K562 (cell line): Measurements from ENCODE around the gene BOD1L2. TPM values are rescaled to one million over a fixed set of nuclear protein-coding genes. Genes with fewer than 3 reads are reported as not detected.

Experiments used
- ATAC-seq: fragments of 200-7000 bp; cut with Tn5 transposase; 3 replicates; pipeline ENCODE4 v1.9.1; 2020; ENCODE audit warnings: moderate library complexity
- BruUV-seq: library from RNA; stranded (reverse); fragments of 400-500 nt; replicated peaks from 2 replicates; lab custom pipeline; 2021; lab: Mats Ljungman, UMichigan
- CTCF ChIA-PET: fragments of 300-600 bp; formaldehyde crosslinking; extraction: SDS; loops from one replicate; lab custom pipeline; 2021; ENCODE audit warnings: low intra/inter-chr PET ratio; lab: Yijun Ruan, JAX
- POLR2A ChIA-PET: fragments of 300-600, 350-650 bp; sonication (Branson Sonifier 250); formaldehyde crosslinking; extraction: SDS; loops from one replicate; lab custom pipeline; 2021; ENCODE audit warnings: antibody characterized with exemption, inconsistent platforms; lab: Yijun Ruan, JAX
- DNase-seq, 4 experiments: peaks; one replicate each; pipeline versions ENCODE4 v3.0.0 to v3.0.0-alpha.2; 2011 to 2018; ENCODE audit warnings: low spot score in 3 of 4, mixed read lengths in 3 of 4; ENCODE audit errors: extremely low read depth in 1 of 4
- FAIRE-seq: peaks from 2 replicates; lab custom pipeline; 2011; peaks lifted over from hg19 to GRCh38; lab: Jason Lieb, UNC
- H2AFZ ChIP-seq: 2 replicates; pipeline ENCODE4 v1.6.0; 2011; ENCODE audit warnings: low read depth, low read length, control low read depth, inconsistent platforms
- H3K27ac ChIP-seq: fragments of 200-600 bp; 3 replicates; pipeline ENCODE4 v1.8.0; 2011; ENCODE audit warnings: low read depth, mild to moderate bottlenecking, control low read depth, inconsistent platforms, low read length, moderate library complexity, mixed read lengths; ENCODE audit errors: extremely low read depth
- H3K27me3 ChIP-seq, 2 experiments: fragments of 300-600 bp in 1 of 2; 2 replicates in 1 of 2; 3 replicates in 1 of 2; pipeline versions ENCODE4 v1.6.0 to v1.8.0; 2011; ENCODE audit warnings: inconsistent platforms in 2 of 2, low read length in 2 of 2, mild to moderate bottlenecking in 1 of 2, mixed read lengths in 1 of 2, moderate library complexity in 1 of 2; ENCODE audit not compliant: control insufficient read depth in 2 of 2, insufficient read depth in 2 of 2
- H3K36me3 ChIP-seq: fragments of 300-600 bp; 3 replicates; pipeline ENCODE4 v1.8.0; 2011; ENCODE audit warnings: mild to moderate bottlenecking, low read length, inconsistent platforms; ENCODE audit not compliant: control insufficient read depth, insufficient read depth
- H3K4me1 ChIP-seq, 2 experiments: fragments of 200-600 bp in 1 of 2; replicated peaks in 1 of 2; 2 replicates in 1 of 2; 3 replicates in 1 of 2; pipeline versions ENCODE4 v1.5.1 to v1.8.0; 2011; ENCODE audit warnings: inconsistent platforms in 2 of 2, low read length in 2 of 2, mild to moderate bottlenecking in 1 of 2, mixed read lengths in 1 of 2, moderate library complexity in 1 of 2; ENCODE audit not compliant: control insufficient read depth in 2 of 2, insufficient read depth in 2 of 2
- H3K4me2 ChIP-seq: 2 replicates; pipeline ENCODE4 v1.6.1; 2011; ENCODE audit warnings: low read length, control low read depth, inconsistent platforms, mixed read lengths; ENCODE audit not compliant: insufficient read depth
- H3K4me3 ChIP-seq: fragments of 200-600 bp; sonication (generic), shearing (Covaris generic); 2 replicates; pipeline ENCODE4 v1.5.1; 2016; ENCODE audit warnings: control low read depth, inconsistent platforms
- H3K79me2 ChIP-seq: fragments of 200-600 bp; 3 replicates; pipeline ENCODE4 v1.8.0; 2011; ENCODE audit warnings: low read length, inconsistent platforms; ENCODE audit not compliant: control insufficient read depth, insufficient read depth
- H3K9ac ChIP-seq, 2 experiments: 2 replicates each; pipeline versions ENCODE4 v1.6.0 to v1.6.1; 2011; ENCODE audit warnings: low read depth in 2 of 2, low read length in 2 of 2, control low read depth in 1 of 2, inconsistent platforms in 1 of 2, mild to moderate bottlenecking in 1 of 2, mixed read lengths in 1 of 2; ENCODE audit not compliant: insufficient read depth in 1 of 2
- H3K9me1 ChIP-seq: one replicate; pipeline ENCODE4 v1.6.0; 2011; ENCODE audit warnings: inconsistent platforms, mild to moderate bottlenecking, low read length, moderate library complexity; ENCODE audit not compliant: control insufficient read depth, insufficient read depth
- H3K9me3 ChIP-seq: replicated peaks from 2 replicates; pipeline ENCODE4 v1.5.1; 2011; ENCODE audit warnings: low read depth, low read length, inconsistent platforms; ENCODE audit not compliant: control insufficient read depth, insufficient read depth
- H4K20me1 ChIP-seq: replicated peaks from 2 replicates; pipeline ENCODE4 v1.6.1; 2011; ENCODE audit warnings: low read length, inconsistent platforms, mixed read lengths; ENCODE audit not compliant: control insufficient read depth, insufficient read depth
- AFF4 ChIP-seq: sonication (generic); formaldehyde crosslinking; IDR thresholded peaks from 2 replicates; pipeline ENCODE4 v1.8.0; 2023; ENCODE audit warnings: mild to moderate bottlenecking, missing genetic modification reagents
- CREM ChIP-seq: IDR thresholded peaks from 2 replicates; pipeline ENCODE4 v1.6.1; 2014; ENCODE audit warnings: antibody characterized with exemption, low read depth
- DEAF1 ChIP-seq: fragments of 450-650 bp; formaldehyde crosslinking; IDR thresholded peaks from 2 replicates; pipeline ENCODE4 v1.4.0; 2020; ENCODE audit warnings: mild to moderate bottlenecking, moderate library complexity
- ERF ChIP-seq: fragments of 450-650 bp; formaldehyde crosslinking; IDR thresholded peaks from 2 replicates; pipeline ENCODE4 v1.4.0; 2020; ENCODE audit warnings: mild to moderate bottlenecking, mixed read lengths
- HBP1 ChIP-seq: fragments of 450-650 bp; formaldehyde crosslinking; IDR thresholded peaks from 2 replicates; pipeline ENCODE4 v1.4.0; 2022; ENCODE audit warnings: missing genetic modification characterization
- MAX ChIP-seq: sonication (generic); formaldehyde crosslinking; IDR thresholded peaks from 2 replicates; pipeline ENCODE4 v1.9.0; 2022; ENCODE audit warnings: mild to moderate bottlenecking, missing genetic modification reagents
- RBM25 ChIP-seq: fragments of 200-400 bp; formaldehyde crosslinking; IDR thresholded peaks from 2 replicates; pipeline ENCODE4 v1.6.1; 2018; ENCODE audit warnings: low read length, low read depth, moderate library complexity; ENCODE audit not compliant: severe bottlenecking
- RUNX1 ChIP-seq: sonication (generic); IDR thresholded peaks from 2 replicates; pipeline ENCODE4 v1.6.1; 2016; ENCODE audit warnings: antibody characterized with exemption, low read depth
- SMAD1 ChIP-seq: fragments of 150-350 bp; IDR thresholded peaks from 2 replicates; pipeline ENCODE4 v1.6.1; 2014; ENCODE audit warnings: low read length, low read depth; ENCODE audit not compliant: partially characterized antibody
- SNAPC5 ChIP-seq: fragments of 250-450 bp; sonication (Bioruptor Pico); IDR thresholded peaks from 2 replicates; pipeline ENCODE4 v1.8.0; 2021; ENCODE audit warnings: moderate library complexity, mild to moderate bottlenecking, inconsistent platforms
- XRCC3 ChIP-seq: fragments of 450-650 bp; IDR thresholded peaks from 2 replicates; pipeline ENCODE4 v1.6.1; 2017; ENCODE audit warnings: mild to moderate bottlenecking, moderate library complexity
- YBX1 ChIP-seq: fragments of 450-650 bp; IDR thresholded peaks from 2 replicates; pipeline ENCODE4 v1.7.1; 2016; ENCODE audit warnings: mild to moderate bottlenecking
- ZBTB17 ChIP-seq: fragments of 450-650 bp; formaldehyde crosslinking; IDR thresholded peaks from 2 replicates; pipeline ENCODE4 v1.4.0; 2020; ENCODE audit warnings: mild to moderate bottlenecking
- ZNF24 ChIP-seq: fragments of 450-650 bp; IDR thresholded peaks from 2 replicates; pipeline ENCODE4 v1.6.1; 2016
- ZNF77 ChIP-seq: fragments of 250-450 bp; sonication (Bioruptor Pico); IDR thresholded peaks from 2 replicates; pipeline ENCODE4 v1.5.0; 2020
- WGBS: fragments of 100-300 bp; shearing (Covaris generic); methylation state at CpG from one replicate; pipeline ENCODE4 v1.1.6; 2016; ENCODE audit warnings: low coverage, mixed read lengths; ENCODE audit not compliant: insufficient coverage; ENCODE audit errors: missing lambda C conversion rate; 5-methylcytosine and 5-hydroxymethylcytosine counted together
- in situ Hi-C: fragments of 300-500 bp; cut with MboI; formaldehyde crosslinking; loops from 4 replicates; pipeline ENCODE4 v1.15.0; 2018; ENCODE audit warnings: inconsistent platforms, mixed read lengths
- intact Hi-C: fragments of 100-400 bp; cut with micrococcal nuclease; formaldehyde crosslinking; loops from 2 replicates; pipeline ENCODE4 v1.14.2; 2022
- polyA plus RNA-seq, 8 experiments: library from polyadenylated mRNA; depleted of rRNA in 4 of 8; stranded (reverse) in 5 of 8; unstranded in 3 of 8; fragments of >200 nt; fragmentation: Nextera tagmentation in 2 of 8; fragmentation: Illumina TruSeq in 1 of 8; extraction: Ambion mirVana in 2 of 8; extraction: Trizol in 1 of 8; gene quantifications; 2 replicates each; pipeline versions ENCODE4 v1.2.1 to v1.2.3, GENCODE V29; 2011 to 2014; ENCODE audit warnings: inconsistent platforms in 1 of 8, missing spikeins in 1 of 8
- total RNA-seq, 7 experiments: library from RNA; depleted of rRNA in 6 of 7; stranded (reverse); fragments of >200 nt in 6 of 7; fragmentation: Illumina TruSeq in 2 of 7; extraction: Trizol in 2 of 7; gene quantifications; 2 replicates each; pipeline versions ENCODE4 v1.2.1 to v1.2.3, GENCODE V29; 2011 to 2021; ENCODE audit warnings: low replicate concordance in 1 of 7

The BOD1L2 gene
- total and polyA plus RNA-seq, 9 of the 15 experiments (the other 6 are each of a cell fraction or from before 2014, with no cell fraction given), result 0.03 TPM; not detected in 8

- CTCF ChIA-PET, result no interaction called here
- Histone ChIP-seq H2AFZ (no peak overlapping the region), H3K27ac (no peak overlapping the region), H3K27me3 (no peaks in the 10 kb centered on the region), H3K4me3 (no peak overlapping the region), H3K4me2 (no peak overlapping the region), H3K4me1 (no peaks in the 10 kb centered on the region), H3K9ac (no peak overlapping the region), H3K79me2 (no peaks in the 10 kb centered on the region), H4K20me1 (no peaks in the 10 kb centered on the region), H3K36me3 (no peaks in the 10 kb centered on the region), H3K9me3 (no peaks in the 10 kb centered on the region), H3K9me1 (no peaks in the 10 kb centered on the region)
- FAIRE-seq (no peak), ATAC-seq (no peak), DNase-seq (no peak)
- 0% methylated on average over 1 of the region's 1 CpG for WGBS
- in situ Hi-C loops (no loop called here), intact Hi-C loops (no loop called here)
- POLR2A ChIA-PET, result no interaction called here
- TF ChIP-seq ERF (CRISPR knock-in tag) (no peak), MAX (CRISPR knock-in tag) (no peak), ZNF77 (no peak), AFF4 (no peak), RBM25 (no peak), ZNF24 (no peak), RUNX1 (no peak), DEAF1 (CRISPR knock-in tag) (no peak), SNAPC5 (CRISPR knock-in tag) (no peak), ZBTB17 (CRISPR knock-in tag) (no peak), XRCC3 (no peak), SMAD1 (no peak), HBP1 (CRISPR knock-in tag) (no peak), CREM (no peak), YBX1 (no peak)
- BruUV-seq, result no TSS peak
Observed at GRCh38 chr18:57171026-57171425, 24.1 kb downstream of the BOD1L2 start.
